Esophagus muscularis mucosa (tissue), 2 donors: Measurements from ENCODE around the gene SPIRE1.

Experiments
- POLR2A ChIP-seq: fragments of 450-650 bp; IDR thresholded peaks from one replicate; pipeline ENCODE4 v1.6.1; 2017; ENCODE audit warnings: antibody characterized with exemption, moderate library complexity, mild to moderate bottlenecking, low read depth
- POLR2AphosphoS5 ChIP-seq, 2 donors: sonication (generic); formaldehyde crosslinking; IDR thresholded peaks; one replicate each; pipeline ENCODE4 v1.6.1; 2017; ENCODE audit warnings: antibody characterized with exemption in 2 of 2

GRCh38 chr18:12401881-12402280 is 256.0 kb downstream of the SPIRE1 start:
- TF ChIP-seq POLR2A = no peak
- TF ChIP-seq POLR2AphosphoS5 (IDR thresholded peaks at IDR 0.05) = no peak
